GM21423 (cell line): Measurements from ENCODE around the gene SELENOW.

Experiments
- ATAC-seq: cut with Tn5 transposase; IDR thresholded peaks from one replicate; pipeline ENCODE4 v1.9.1; 2021; ENCODE audit warnings: mild to moderate bottlenecking, moderate library complexity; ENCODE audit not compliant: unreplicated experiment

SELENOW gene

GRCh38 chr19:47819858-47820257, 41.4 kb downstream of the SELENOW start:
- ATAC-seq, result no peak

GRCh38 chr19:47820410-47820809, 41.9 kb downstream of the SELENOW start:
- no peak for ATAC-seq

- ATAC-seq, result no peak
Measured at GRCh38 chr19:47821460-47822020, 43.0 kb downstream of the SELENOW start, which contains the start of gene CRX. Gene CRX, plus strand, starts transcription at chr19:47821937. Its CDS starts 12,507 bp downstream, at chr19:47834444.

GRCh38 chr19:47824396-47824795, 45.9 kb downstream of the SELENOW start:
- ATAC-seq, result no peak

GRCh38 chr19:47826800-47827199, 48.3 kb downstream of the SELENOW start:
- ATAC-seq, result no peak

GRCh38 chr19:47832723-47833122, 54.2 kb downstream of the SELENOW start:
- no peak for ATAC-seq
